ENCODE data around the gene IFT20. TPM values are rescaled to one million over a fixed set of nuclear protein-coding genes. Genes with fewer than 3 reads are reported as not detected.

The IFT20 gene
- total and polyA plus RNA-seq, 9 of the 15 experiments (the other 6 are each of a cell fraction or from before 2014, with no cell fraction given), result 11.2 to 38.6 (median 20.1) TPM

DNA sequence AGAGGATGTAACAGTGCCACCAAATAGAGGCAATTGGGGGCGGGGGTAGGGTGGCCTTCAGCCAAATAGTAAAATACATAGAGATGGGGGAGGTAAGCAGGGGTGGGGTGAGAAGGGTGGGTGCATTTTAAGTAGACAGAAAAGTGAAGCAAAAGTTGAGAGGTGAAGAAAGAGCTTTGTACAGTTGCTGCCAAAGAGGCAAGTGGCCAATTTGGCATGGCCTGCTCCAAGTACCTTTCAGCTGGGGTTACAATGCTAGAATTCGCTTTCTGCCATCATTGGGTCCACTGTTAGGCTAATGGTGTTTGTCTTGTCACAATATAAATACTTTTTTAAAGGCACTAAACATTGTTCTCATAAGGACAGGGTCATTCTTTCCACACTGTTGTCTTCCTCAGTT lies 21.4 kb downstream of the IFT20 start:
- Histone ChIP-seq H3K79me2 (ENCODE audit: control insufficient read depth, insufficient read depth, low read length) (peaks cover 22% of the 10 kb centered on the region), H4K20me1 (replicated peaks; ENCODE audit: control insufficient read depth, insufficient read depth, low read length) (no peaks in the 10 kb centered on the region), H3K9me3 (replicated peaks; ENCODE audit: control insufficient read depth, insufficient read depth, low read depth, low read length) (no peaks in the 10 kb centered on the region), H3K36me3 (ENCODE audit: control insufficient read depth, insufficient read depth, low read length) (no peaks in the 10 kb centered on the region), H3K4me1 (replicated peaks in 1 of 2; ENCODE audit: control insufficient read depth in 2 of 2, insufficient read depth in 2 of 2, low read length in 2 of 2) (peaks cover 24 to 27% of the 10 kb centered on the region in 2 experiments), H3K27ac (ENCODE audit: extremely low read depth, low read depth, low read length) (no peak overlapping the region), H3K9me1 (ENCODE audit: control insufficient read depth, insufficient read depth, low read length) (no peaks in the 10 kb centered on the region), H3K4me3 (no peak overlapping the region), H2AFZ (ENCODE audit: low read depth, low read length) (no peak overlapping the region), H3K4me2 (ENCODE audit: insufficient read depth, low read length) (no peak overlapping the region), H3K9ac (ENCODE audit: insufficient read depth in 1 of 2, low read depth in 2 of 2, low read length in 2 of 2) (no peak overlapping the region), H3K27me3 (ENCODE audit: control insufficient read depth in 2 of 2, insufficient read depth in 2 of 2, low read length in 2 of 2) (no peaks in the 10 kb centered on the region)
- intact Hi-C loops (cut with micrococcal nuclease), result no loop called here
- DNase-seq (ENCODE audit: extremely low read depth in 1 of 4, low spot score in 3 of 4), result no peak
- POLR2A ChIA-PET, result interaction anchor here (0.7 kb wide), 1 partner anchor 40 kb away, joined by 3 read pairs; no protein-coding TSS in a partner anchor
- 85% methylated on average over 2 of the region's 2 CpGs for WGBS (ENCODE audit: insufficient coverage, low coverage, missing lambda C conversion rate)
- no peak for FAIRE-seq
- CTCF ChIA-PET (ENCODE audit: low intra/inter-chr PET ratio), result no interaction called here
- TF ChIP-seq, protein P1, sequence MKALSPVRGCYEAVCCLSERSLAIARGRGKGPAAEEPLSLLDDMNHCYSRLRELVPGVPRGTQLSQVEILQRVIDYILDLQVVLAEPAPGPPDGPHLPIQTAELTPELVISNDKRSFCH (CRISPR knock-in tag; IDR thresholded peaks at IDR 0.05), result no peak
- TF ChIP-seq, protein P1 (tag; IDR thresholded peaks at IDR 0.05), result no peak
- ATAC-seq, result no peak
- in situ Hi-C loops (cut with MboI), result no loop called here
- BruUV-seq (replicated peaks), result no TSS peak

DNA sequence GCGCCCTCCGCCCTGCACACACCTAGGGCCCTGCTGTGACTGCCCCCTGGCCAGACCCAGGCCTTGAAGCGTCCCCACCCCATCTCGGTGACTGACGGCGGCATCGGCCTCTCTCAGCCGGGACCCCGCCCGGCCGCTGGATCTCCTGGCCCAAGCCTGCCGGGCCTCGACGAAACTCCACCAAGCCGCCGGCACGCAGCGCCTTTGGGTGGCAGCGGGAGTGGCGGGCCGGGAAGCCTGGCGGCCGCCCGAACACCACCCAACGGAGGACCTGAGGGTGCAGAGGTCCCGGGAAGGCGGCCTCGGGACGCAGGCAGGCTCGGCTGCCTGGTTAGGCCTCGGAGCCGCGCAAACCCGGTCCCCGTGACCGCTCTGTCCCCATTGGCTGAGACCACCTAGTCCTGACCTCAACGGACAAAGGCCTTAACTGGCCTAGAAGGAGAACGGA lies 28.3 kb downstream of the IFT20 start:
- FAIRE-seq (no peak), ATAC-seq (no peak), DNase-seq (ENCODE audit: extremely low read depth in 1 of 4, low spot score in 3 of 4) (no peak)
- Histone ChIP-seq H3K27ac (ENCODE audit: extremely low read depth, low read depth, low read length) (no peak overlapping the region), H4K20me1 (replicated peaks; ENCODE audit: control insufficient read depth, insufficient read depth, low read length) (no peaks in the 10 kb centered on the region), H3K9me1 (ENCODE audit: control insufficient read depth, insufficient read depth, low read length) (no peaks in the 10 kb centered on the region), H3K4me1 (replicated peaks in 1 of 2; ENCODE audit: control insufficient read depth in 2 of 2, insufficient read depth in 2 of 2, low read length in 2 of 2) (peaks cover 0 to 6% of the 10 kb centered on the region in 2 experiments; a peak in 1 of 5 replicates), H3K36me3 (ENCODE audit: control insufficient read depth, insufficient read depth, low read length) (no peaks in the 10 kb centered on the region), H3K9ac (ENCODE audit: insufficient read depth in 1 of 2, low read depth in 2 of 2, low read length in 2 of 2) (no peak overlapping the region), H3K27me3 (ENCODE audit: control insufficient read depth in 2 of 2, insufficient read depth in 2 of 2, low read length in 2 of 2) (no peaks in the 10 kb centered on the region), H3K4me3 (no peak overlapping the region), H3K79me2 (ENCODE audit: control insufficient read depth, insufficient read depth, low read length) (no peaks in the 10 kb centered on the region), H2AFZ (ENCODE audit: low read depth, low read length) (no peak overlapping the region), H3K9me3 (replicated peaks; ENCODE audit: control insufficient read depth, insufficient read depth, low read depth, low read length) (no peaks in the 10 kb centered on the region), H3K4me2 (ENCODE audit: insufficient read depth, low read length) (no peak overlapping the region)
- ChIA-PET CTCF (ENCODE audit: low intra/inter-chr PET ratio) (no interaction called here), POLR2A (interaction anchor here (0.6 kb wide), 1 partner anchor 274 kb away, joined by 3 read pairs; no protein-coding TSS in a partner anchor)
- no TSS peak for BruUV-seq (replicated peaks)
- intact Hi-C loops (cut with micrococcal nuclease), result no loop called here
- WGBS (ENCODE audit: insufficient coverage, low coverage, missing lambda C conversion rate), result 93% methylated on average over 22 of the region's 38 CpGs
- TF ChIP-seq ZFP30 (CRISPR knock-in tag; IDR thresholded peaks at IDR 0.05; ENCODE audit: borderline replicate concordance), result no peak
- TF ChIP-seq, protein P2, sequence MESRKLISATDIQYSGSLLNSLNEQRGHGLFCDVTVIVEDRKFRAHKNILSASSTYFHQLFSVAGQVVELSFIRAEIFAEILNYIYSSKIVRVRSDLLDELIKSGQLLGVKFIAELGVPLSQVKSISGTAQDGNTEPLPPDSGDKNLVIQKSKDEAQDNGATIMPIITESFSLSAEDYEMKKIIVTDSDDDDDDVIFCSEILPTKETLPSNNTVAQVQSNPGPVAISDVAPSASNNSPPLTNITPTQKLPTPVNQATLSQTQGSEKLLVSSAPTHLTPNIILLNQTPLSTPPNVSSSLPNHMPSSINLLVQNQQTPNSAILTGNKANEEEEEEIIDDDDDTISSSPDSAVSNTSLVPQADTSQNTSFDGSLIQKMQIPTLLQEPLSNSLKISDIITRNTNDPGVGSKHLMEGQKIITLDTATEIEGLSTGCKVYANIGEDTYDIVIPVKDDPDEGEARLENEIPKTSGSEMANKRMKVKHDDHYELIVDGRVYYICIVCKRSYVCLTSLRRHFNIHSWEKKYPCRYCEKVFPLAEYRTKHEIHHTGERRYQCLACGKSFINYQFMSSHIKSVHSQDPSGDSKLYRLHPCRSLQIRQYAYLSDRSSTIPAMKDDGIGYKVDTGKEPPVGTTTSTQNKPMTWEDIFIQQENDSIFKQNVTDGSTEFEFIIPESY (CRISPR knock-in tag; IDR thresholded peaks at IDR 0.05), result 0 out of 2 replicates have a peak, but pooled peaks have one; percentile 43
- in situ Hi-C loops (cut with MboI), result no loop called here

All from K562 (cell line).